Stimulated activated CD4-positive, alpha-beta T cell treated with anti-CD3 and anti-CD28 coated beads, Interleukin-12 subunit alpha, Interleukin-12 subunit beta, amount 100 ng/mL, for 4 hours (primary cell): ENCODE results near the gene MVB12A.

Experiments used
- DNase-seq: peaks from one replicate; pipeline ENCODE4 v3.0.0-alpha.2; 2020

Gene MVB12A

DNA sequence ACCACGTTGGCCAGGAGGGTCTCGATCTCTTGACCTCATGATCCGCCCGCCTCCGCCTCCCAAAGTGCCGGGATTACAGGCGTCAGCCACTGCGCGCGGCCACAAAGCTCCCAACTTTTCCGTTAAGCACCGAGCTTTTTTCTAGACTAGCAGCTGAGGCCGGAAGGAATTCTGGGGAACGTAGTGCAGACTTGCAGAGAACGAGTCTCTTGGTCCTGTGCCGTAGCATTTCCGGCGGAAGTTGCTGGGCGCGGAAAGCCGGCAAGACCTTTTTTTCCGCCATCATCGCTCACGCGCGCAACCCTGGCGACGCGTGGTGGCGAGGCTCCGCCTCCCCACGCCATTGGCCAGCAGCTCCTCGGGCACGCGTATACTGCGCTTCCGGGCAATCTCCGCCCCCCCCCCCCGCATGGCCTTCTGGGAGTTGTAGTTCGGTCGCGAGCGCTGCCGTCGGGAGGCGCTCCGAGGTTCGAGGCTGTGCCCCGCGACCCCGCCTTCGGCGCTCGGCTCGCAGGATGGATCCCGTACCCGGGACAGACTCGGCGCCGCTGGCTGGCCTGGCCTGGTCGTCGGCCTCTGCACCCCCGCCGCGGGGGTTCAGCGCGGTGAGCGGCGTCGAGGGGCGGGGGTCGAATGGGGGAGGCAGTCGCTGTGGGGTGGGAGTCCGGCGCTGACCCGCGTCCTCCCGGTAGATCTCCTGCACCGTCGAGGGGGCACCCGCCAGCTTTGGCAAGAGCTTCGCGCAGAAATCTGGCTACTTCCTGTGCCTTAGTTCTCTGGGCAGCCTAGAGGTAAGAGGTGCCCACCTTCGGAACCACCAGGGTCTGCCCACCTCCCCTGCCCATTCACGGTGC is at the start of gene MVB12A:
MVB12A (plus strand) TSS at position 427 of the 854 bp plus-strand sequence; CDS start at position 516, 89 bp downstream.
- DNase-seq, result peak; percentile 93

DNA sequence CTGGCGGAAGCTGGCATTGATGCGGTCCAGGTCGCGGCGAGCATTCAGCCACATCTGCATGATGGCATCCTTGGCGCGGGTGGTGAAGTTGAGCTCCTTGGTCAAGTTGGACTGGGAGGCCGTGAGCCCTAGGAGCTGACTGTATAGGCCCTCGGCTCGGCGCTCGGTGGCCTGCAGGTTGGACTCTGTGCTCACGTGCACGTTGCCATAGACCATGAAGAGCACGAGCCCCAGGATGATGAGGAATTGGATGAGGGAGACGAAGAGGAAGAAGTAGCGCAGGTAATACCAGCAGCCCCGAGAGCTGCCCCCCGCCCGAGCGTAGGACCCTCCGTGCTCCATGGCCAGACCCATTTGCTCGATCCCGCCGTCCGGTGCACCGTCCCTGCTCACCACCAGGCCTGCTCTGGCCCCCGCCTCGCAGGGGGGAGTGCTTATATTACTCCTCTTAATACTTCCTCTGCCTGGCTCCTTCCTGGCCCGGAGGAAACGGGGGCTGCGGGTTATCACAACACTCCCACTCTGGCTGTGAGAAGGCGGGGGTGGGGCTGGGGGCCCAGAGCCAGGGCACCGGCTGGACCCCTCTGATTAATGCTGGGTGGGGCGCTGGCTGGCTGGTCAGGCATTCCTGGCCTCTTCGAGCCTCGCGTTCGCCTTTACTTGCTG is 42.8 kb upstream of the MVB12A start, which contains the start of gene PLVAP:
PLVAP (minus strand) TSS at position 408 of the 666 bp plus-strand sequence; CDS start at position 354, 54 bp downstream.
- no peak for DNase-seq

- DNase-seq, result no peak
Measured at GRCh38 chr19:17378271-17378670, 41.6 kb upstream of the MVB12A start.

GRCh38 chr19:17379221-17379631 is 40.6 kb upstream of the MVB12A start:
- no peak for DNase-seq

- DNase-seq, result no peak
Measured at GRCh38 chr19:17380426-17381138, 39.3 kb upstream of the MVB12A start.

DNA sequence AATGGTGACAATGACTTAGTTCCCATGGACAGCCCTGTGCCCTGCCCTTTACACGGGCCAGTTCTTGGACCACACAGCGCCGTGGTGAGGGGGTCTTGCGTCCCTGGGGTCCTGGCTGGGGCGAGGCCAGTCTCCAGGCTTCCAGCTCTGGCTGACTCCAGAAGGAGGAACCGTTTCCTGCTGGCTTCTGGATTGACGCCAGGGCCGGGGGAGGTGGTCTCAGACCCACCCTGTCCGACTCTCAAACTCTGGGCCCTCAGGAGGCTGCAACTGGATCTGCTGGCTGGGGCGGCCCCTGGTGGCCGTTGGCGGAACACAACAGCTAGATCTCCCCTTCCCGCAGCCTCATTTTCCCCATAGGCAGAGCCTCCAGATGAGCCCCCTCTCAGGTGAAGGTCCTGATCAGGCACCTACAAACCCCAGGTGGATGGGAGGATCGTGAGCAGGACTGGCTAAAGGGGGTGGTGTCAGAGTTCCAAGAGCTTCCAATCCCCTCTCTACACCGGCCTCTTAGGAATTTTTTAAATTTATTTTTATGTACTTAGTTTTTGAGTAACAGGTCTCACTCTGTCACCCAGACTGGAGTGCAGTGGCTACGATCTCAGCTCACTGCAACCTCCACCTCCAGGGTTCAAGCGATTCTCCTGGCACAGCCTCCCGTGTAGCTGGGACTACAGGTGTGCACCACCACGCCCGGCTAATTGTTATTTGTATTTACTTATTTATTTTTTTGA is 33.8 kb upstream of the MVB12A start:
- DNase-seq, result peak; percentile 65

GRCh38 chr19:17389288-17389687 is 30.6 kb upstream of the MVB12A start:
- DNase-seq, result no peak

- DNase-seq, result no peak
Measured at GRCh38 chr19:17389957-17390664, 29.7 kb upstream of the MVB12A start.

GRCh38 chr19:17390665-17391370 is 29.0 kb upstream of the MVB12A start:
- peak; percentile 91 for DNase-seq

GRCh38 chr19:17391371-17392151 is 28.3 kb upstream of the MVB12A start:
- DNase-seq, result no peak

DNA sequence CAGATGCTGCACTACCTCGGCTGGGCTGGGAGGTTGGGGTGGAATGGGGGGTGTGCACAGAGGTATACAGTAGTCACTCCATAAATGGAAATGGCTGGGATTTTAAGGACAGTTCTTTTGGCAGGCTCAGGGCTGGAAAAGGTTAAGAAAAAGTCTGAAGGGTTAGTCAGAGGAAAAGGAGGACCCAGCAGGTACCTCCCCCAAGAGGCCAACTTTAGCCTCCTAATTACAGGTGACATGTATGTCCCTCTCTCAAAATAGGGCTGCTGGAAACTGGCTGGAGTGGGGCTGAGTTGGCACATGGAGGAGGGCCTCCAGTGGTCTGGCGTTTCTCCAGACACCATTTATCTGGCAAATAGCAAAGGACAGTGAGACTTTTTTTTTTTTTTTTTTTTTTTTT is 26.8 kb upstream of the MVB12A start:
- DNase-seq, result no peak

DNA sequence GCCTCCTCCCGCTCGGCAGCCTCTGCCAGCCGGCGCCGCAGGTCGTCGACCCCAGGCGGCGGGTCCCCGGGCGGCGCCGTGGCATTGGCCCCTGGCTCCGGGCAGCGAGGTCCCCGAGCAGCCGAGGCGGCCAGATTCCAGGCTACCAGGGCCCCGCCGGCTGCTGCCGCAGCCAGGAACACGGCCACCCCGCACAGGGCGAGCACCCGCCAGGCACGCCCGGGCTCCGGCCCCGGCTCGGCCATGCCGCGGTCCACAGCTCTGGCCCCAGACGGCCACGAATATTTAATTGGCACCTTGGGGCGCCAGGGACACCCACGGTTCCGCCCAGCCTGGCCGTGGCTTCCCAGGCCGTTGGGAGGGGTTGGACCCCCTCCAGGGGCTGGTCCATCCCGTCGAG is 25.9 kb upstream of the MVB12A start, which contains the start of gene CCDC194:
CCDC194 (minus strand) TSS at position 283 of the 400 bp plus-strand sequence; CDS start at position 245, 38 bp downstream.
- DNase-seq, result no peak

GRCh38 chr19:17394891-17395415 is 24.9 kb upstream of the MVB12A start:
- peak; percentile 76 for DNase-seq

DNA sequence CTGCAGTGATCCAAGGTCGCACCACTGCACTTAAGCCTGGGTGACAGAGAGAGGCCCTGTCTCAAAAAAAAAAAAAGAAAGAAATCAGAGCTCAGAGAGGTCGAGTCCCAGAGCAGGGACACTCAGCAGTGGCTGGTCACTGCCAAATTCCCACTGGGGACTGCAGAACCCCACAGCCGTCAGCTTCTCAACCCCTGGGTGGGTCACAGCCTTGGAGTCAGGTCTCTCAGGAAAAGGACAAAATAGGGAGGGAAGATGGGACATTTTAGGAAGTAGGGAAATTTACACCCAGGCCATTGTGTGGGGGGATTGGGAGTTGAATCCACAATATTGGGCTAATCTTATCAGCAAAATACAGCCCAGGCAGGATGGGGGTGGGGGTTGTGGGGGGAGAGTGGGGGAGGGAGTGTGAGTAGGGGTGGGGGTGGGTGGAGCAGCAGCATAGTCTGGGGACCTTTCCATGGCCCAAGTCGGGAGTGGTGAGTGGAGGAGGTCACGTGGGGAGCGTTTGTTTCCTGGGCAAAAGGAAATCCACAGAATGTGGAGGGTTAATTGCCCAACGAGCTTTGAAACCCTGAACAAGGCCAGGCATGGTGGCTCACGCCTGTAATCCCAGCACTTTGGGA is 20.8 kb upstream of the MVB12A start:
- DNase-seq, result no peak

- DNase-seq, result no peak
Measured at GRCh38 chr19:17401628-17402027, 18.2 kb upstream of the MVB12A start.

- peak; percentile 51 for DNase-seq
Measured at GRCh38 chr19:17402982-17403855, 16.6 kb upstream of the MVB12A start.

- DNase-seq, result no peak
Measured at GRCh38 chr19:17404015-17404414, 15.8 kb upstream of the MVB12A start.

- no peak for DNase-seq
Measured at GRCh38 chr19:17404621-17405249, 15.1 kb upstream of the MVB12A start.
